DOHH2 (cell line): ENCODE data around the gene TRPM2.

Experiments
- CTCF ChIP-seq: fragments of 200-600 bp; sonication (generic); IDR thresholded peaks from one replicate; pipeline ENCODE4 v1.5.1; 2014; ENCODE audit warnings: antibody characterized with exemption, mild to moderate bottlenecking, low read depth, low read length; ENCODE audit not compliant: poor library complexity, severe bottlenecking
- EZH2phosphoT487 ChIP-seq: fragments of 200-600 bp; sonication (generic); IDR thresholded peaks from 2 replicates; pipeline ENCODE4 v1.6.1; 2017; ENCODE audit warnings: borderline replicate concordance, mild to moderate bottlenecking, antibody characterized with exemption, low read length, moderate library complexity, mixed read lengths

- TF ChIP-seq CTCF = no peak
- TF ChIP-seq EZH2phosphoT487 = no peak
Measured at GRCh38 chr21:44332383-44332782, 21.0 kb upstream of the TRPM2 start.
